ENCODE measurements around the gene ADCY9.

ADCY9 gene

GRCh38 chr16:4124535-4125294, 8.5 kb upstream of the ADCY9 start:
- no peak for DNase-seq (ENCODE audit: extremely low read depth in 1 of 2, low read depth in 1 of 2)

GRCh38 chr16:4123616-4124300, 7.5 kb upstream of the ADCY9 start:
- DNase-seq (ENCODE audit: extremely low read depth in 1 of 2, low read depth in 1 of 2) = no peak

DNA sequence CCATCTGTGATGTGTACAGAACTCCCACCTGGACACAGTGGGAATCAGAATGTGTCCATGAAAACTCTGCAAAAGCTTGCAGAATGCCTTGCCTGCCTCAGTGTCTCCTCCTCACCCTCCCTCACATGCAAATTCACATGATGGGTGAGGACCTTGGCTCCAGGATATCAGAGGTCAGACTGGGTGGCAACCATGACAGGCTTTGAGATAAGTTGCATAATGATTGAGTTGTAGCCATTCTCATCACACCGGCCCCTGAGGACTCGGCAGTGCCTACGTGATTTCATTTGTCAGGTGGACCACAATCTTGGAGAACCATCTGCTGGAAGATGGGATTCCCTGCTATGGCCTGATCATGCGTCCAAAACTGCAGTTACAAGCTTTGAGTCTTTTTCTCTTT, 3.9 kb upstream of the ADCY9 start:
- DNase-seq (ENCODE audit: extremely low read depth in 1 of 2, low read depth in 1 of 2) = no peak

- DNase-seq (ENCODE audit: extremely low read depth in 1 of 2, low read depth in 1 of 2) = no peak
These were observed 972 bp upstream of the ADCY9 start for GRCh38 chr16:4117250-4117578.

DNA sequence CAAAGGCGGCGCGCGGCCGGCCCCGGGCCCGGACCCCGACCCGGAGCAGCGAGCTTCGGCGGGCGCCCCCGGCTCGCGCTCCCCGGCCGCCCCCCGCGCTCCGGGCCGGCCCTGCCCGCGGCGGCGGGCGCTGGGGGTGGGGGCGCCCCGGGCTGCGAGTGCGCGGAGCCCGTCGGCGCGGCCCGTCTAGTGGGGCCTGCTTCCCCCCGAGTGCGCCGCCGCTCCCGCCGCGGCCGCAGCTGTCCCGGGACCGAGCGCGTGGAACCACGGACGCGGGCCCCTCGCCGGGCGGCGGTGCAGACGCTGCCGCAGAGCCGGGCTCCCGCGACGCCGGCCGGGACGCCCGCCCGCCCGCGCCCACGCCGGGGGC, 308 bp downstream of the ADCY9 start:
- no peak for DNase-seq (ENCODE audit: extremely low read depth in 1 of 2, low read depth in 1 of 2)

DNA sequence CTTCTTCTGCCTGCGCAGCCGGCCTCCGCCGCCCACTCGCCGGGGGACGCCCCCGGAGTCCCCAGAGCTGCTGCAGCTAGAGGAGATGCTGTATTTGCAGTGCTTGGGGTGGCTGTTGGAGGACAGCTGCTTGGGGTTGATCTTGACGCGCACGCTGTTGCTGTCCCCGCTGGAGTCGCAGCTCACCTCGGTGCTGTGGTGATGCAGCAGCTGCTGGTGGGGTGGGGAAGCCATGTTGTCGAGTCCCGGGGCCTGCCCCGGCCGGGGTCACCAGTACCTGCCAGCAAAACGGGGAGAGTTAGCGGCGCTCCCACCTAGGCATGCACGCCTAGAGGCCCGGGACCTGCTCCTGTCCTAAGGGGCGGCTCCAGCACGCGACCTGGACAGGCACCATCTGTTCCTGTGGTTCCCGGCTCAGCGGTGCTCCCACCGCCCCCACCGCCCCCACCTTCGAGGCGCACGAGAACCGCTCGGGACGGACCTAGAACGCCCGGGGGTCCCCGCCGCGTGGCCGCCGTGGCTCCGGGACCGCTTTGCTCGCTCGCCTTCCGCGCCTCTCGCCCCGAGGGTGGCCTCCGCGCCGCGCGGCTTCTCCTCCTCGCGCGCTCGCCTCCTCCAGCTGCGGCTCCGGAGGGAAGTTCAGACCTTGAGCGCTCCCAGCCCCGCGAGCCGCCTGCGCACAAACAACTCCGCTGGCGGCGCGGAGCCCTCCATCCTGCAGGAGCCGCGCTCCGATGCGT, 863 bp downstream of the ADCY9 start:
- peak in 1 of 2 donors; percentile 36 for DNase-seq (ENCODE audit: extremely low read depth in 1 of 2, low read depth in 1 of 2)

DNA sequence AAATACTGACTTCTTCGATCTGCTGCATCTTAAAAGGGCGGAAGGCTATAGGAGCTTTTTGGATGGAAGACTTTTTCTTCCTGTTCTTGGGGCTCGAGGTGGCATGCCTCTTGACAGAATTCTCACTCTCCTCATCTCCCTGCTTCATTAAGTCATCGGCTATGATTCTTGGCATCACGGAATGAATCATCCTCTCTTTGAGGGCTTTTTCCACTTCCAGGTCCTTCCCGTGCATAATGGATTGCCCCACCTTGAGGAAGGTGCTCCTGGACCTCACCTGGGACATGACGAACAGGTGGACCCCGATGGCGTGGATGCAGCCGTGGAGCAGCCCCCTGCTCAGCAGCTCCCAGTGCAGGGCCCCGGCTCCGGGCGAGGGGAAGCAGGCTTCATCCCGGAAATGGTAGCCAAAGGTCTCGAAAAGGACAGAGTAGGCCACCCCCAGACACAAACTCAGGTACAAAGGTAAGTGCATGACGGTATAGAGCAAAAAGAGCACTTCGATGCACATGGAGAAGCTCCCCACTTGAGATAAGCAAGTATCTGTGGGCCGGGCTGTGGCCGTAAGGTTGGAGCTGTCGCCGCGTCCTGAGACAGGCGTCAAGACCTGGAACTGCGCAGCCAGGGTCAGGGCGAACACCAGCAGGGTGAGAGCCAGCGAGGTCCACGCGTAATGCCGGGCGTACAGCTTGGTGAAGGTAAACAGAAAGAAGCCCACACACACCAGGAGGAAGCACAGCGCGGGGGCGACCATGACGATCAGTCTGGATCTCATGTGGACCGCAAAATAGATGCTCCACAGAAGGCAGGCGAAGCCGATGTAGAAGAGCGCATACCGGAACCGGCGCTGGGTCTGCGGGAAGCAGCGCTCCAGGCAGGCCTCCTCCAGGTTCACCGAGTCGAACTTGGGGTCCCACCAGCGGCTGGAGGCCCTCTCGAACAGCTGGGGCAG, 1.7 kb downstream of the ADCY9 start:
- DNase-seq (ENCODE audit: extremely low read depth in 1 of 2, low read depth in 1 of 2) = no peak

DNA sequence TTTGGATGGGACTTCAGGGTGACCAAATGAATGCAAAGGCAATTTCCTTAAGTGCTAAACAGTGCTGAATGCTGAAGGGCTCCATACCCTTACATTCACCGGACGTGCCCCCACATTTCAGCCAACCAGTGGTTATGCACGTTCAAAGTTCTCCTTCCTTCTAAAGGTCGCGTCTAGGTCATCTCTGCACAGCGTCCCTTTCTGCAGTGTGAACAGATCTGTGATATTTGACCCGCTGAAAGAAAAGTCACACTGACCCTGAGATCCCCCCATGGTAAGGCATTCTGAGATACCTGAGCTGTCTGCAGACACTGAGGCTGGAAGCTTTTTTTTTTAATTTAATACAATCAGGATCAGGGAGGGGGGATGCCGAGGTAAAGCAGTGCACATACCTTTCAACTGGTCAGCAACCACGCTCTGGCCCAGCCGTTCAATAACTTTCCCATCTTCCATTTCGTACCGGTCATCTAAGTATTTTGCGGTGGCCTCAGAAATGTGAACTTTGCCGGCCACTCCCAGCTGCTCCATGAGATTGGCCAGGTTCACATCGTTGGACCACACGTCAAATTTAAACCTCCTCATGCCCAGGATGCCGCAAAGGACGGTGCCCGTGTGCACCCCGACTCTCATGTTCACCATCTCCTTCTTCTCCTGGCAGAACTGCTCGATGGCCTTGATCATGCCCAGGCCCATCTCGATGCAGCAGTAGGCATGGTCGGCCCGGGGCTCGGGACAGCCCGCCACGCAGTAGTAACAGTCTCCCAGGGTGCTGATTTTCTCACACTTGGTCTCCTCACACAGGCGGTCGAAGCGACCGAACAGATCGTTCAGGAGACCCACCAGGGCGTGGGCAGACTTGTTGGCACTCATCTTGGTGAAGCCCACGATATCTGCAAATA, 2.6 kb downstream of the ADCY9 start:
- DNase-seq (ENCODE audit: extremely low read depth in 1 of 2, low read depth in 1 of 2) = no peak

DNA sequence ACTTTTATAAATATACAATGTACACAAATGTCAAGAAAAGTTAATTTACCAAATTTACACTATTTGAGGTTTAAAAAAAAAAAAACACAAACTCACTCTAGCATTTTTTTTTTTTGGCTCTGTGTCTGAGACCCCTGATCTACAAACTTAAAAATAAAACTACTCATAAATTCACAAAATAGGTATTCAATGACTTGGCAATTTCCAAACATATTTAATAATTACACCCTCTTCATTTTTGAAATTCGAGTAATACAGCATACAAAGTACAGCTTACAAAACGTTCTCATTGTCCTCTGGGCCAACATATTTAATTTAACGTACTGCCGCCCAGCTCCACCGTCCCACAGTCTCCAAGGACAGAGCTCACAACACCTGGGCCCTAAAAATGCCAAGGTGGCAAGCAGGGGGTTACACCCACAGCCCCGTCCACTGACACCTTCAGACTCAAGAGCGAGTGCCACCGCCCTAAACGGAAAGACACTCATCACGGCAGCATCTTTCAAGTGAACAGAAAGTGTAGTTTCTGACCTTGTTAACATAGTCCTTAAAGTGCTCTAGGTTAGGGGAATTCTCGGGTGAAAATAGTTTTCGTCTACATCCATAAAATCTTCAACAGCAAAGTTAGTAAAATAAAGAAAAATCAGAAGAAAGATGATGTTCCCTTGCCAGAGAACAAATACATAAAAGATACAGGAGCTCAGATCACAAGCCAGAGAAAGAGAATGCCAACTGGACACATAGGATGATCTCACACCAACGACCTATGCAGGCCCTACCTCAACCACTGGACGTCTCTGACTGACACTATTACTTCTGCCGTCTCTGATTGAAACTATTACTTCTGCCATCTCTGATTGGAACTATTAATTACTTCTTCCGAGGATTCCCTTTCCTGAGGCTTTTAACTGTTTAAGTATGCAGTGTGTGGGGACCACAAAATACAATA, 4.2 kb downstream of the ADCY9 start:
- no peak for DNase-seq (ENCODE audit: extremely low read depth in 1 of 2, low read depth in 1 of 2)

DNA sequence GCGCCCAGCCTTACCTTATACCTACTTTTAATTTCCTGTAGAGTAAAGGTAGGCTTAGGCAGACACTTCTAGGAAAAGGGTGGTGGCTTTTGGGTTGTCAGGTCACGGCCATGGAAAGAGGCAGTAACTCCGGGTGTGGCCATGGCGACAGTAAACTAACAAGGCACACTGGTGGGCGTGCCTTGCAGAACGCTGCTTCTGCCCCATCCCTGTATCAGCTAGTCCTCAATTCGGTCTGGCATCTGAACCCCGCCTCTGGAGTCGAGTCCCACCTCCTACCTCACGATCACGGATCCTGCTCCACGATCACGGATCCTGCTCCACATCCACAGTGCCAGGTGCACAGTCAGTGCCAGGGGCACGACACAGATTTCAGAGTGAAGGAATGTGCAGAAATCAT, 5.6 kb downstream of the ADCY9 start:
- no peak for DNase-seq (ENCODE audit: extremely low read depth in 1 of 2, low read depth in 1 of 2)

DNA sequence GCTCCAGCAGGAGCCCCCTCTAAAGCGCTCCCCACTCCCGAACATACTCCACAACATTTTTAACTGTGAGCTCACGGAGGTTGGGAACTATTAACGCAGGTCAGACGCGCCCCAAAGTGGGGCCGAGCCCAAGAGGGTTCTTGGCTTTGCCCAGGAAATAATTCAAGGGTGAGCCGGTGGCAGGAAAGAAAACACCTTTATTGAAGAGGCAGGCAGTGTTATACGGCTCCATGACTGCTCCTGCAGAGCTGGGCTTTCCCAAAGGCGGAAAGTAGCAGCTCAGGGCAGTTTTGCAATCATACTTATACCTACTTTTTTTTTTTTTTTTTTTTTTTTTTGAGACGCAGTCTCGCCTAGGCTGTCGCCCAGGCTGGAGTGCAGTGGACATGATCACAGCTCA, 6.2 kb downstream of the ADCY9 start:
- DNase-seq (ENCODE audit: extremely low read depth in 1 of 2, low read depth in 1 of 2) = no peak

GRCh38 chr16:4109250-4109736, 6.9 kb downstream of the ADCY9 start:
- DNase-seq (ENCODE audit: extremely low read depth in 1 of 2, low read depth in 1 of 2) = no peak

- DNase-seq (ENCODE audit: extremely low read depth in 1 of 2, low read depth in 1 of 2) = no peak
These were observed 9.7 kb downstream of the ADCY9 start for GRCh38 chr16:4106516-4106915.

GRCh38 chr16:4105848-4106247, 10.4 kb downstream of the ADCY9 start:
- DNase-seq (ENCODE audit: extremely low read depth in 1 of 2, low read depth in 1 of 2) = no peak

DNA sequence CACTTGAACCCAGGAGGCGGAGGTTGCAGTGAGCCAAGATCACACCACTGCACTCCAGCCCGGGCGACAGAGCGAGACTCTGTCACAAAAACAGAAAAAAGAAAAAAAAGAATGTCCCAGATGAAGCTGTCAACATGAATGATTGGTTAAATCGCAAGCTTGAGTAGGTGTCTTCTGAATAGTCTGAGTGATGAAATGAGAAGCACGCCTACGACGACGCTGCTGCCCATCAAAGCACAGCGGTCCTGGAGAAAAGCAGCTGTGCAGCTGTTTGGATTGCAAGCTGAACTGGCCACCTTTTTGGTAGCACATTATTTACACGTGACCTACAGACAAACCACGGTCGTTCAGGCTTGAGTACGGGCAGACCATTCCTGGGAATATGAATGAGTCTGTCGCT, 12.5 kb downstream of the ADCY9 start:
- DNase-seq (ENCODE audit: extremely low read depth in 1 of 2, low read depth in 1 of 2) = no peak

GRCh38 chr16:4101421-4102219, 14.6 kb downstream of the ADCY9 start:
- DNase-seq (ENCODE audit: extremely low read depth in 1 of 2, low read depth in 1 of 2) = no peak

- DNase-seq (ENCODE audit: extremely low read depth in 1 of 2, low read depth in 1 of 2) = no peak
These were observed 17.7 kb downstream of the ADCY9 start for GRCh38 chr16:4098501-4098900.

GRCh38 chr16:4097826-4098240, 18.4 kb downstream of the ADCY9 start:
- DNase-seq (ENCODE audit: extremely low read depth in 1 of 2, low read depth in 1 of 2) = no peak
